Measurements from ENCODE around the gene CSTF1.
A peak's percentile ranks its signal among the peaks of the same experiment; 100 is the strongest.
"Not testable (repeated sequence)": the region's sequence is repeated elsewhere in the genome, so short reads cannot be mapped to it uniquely, and the experiment has no call there.

CSTF1 gene

GRCh38 chr20:56409521-56409920 lies 17.1 kb downstream of the CSTF1 start:
- no peak for DNase-seq (ENCODE audit: low read depth, low spot score)

GRCh38 chr20:56409956-56410355 lies 17.5 kb downstream of the CSTF1 start:
- no peak for DNase-seq (ENCODE audit: low read depth, low spot score)

- DNase-seq (ENCODE audit: low read depth, low spot score), result not testable (repeated sequence)
Observed at GRCh38 chr20:56411287-56411686, 18.8 kb downstream of the CSTF1 start.

GRCh38 chr20:56411759-56412472 lies 19.5 kb downstream of the CSTF1 start, which contains the start of gene CASS4:
Gene CASS4 (plus strand): TSS chr20:56412260. CDS start chr20:56412459, 199 bp downstream.
- no peak for DNase-seq (ENCODE audit: low read depth, low spot score)

GRCh38 chr20:56412473-56412790 lies 20.0 kb downstream of the CSTF1 start:
- DNase-seq (ENCODE audit: low read depth, low spot score), result no peak

GRCh38 chr20:56412949-56413348 lies 20.5 kb downstream of the CSTF1 start:
- DNase-seq (ENCODE audit: low read depth, low spot score), result no peak

- DNase-seq (ENCODE audit: low read depth, low spot score), result peak; percentile 21
Observed at GRCh38 chr20:56414842-56415765, 22.7 kb downstream of the CSTF1 start.

- DNase-seq (ENCODE audit: low read depth, low spot score), result no peak
Observed at GRCh38 chr20:56417402-56417801, 25.0 kb downstream of the CSTF1 start.

- no peak for DNase-seq (ENCODE audit: low read depth, low spot score)
Observed at GRCh38 chr20:56417911-56418310, 25.5 kb downstream of the CSTF1 start.

- no peak for DNase-seq (ENCODE audit: low read depth, low spot score)
Observed at GRCh38 chr20:56418385-56418861, 26.0 kb downstream of the CSTF1 start.

GRCh38 chr20:56420028-56420427 lies 27.6 kb downstream of the CSTF1 start:
- DNase-seq (ENCODE audit: low read depth, low spot score), result no peak

- DNase-seq (ENCODE audit: low read depth, low spot score), result no peak
Observed at GRCh38 chr20:56420940-56421688, 28.7 kb downstream of the CSTF1 start.

GRCh38 chr20:56422076-56422823 lies 29.8 kb downstream of the CSTF1 start:
- DNase-seq (ENCODE audit: low read depth, low spot score), result no peak

- no peak for DNase-seq (ENCODE audit: low read depth, low spot score)
Observed at GRCh38 chr20:56422824-56423189, 30.4 kb downstream of the CSTF1 start.

GRCh38 chr20:56423211-56423610 lies 30.8 kb downstream of the CSTF1 start:
- no peak for DNase-seq (ENCODE audit: low read depth, low spot score)

GRCh38 chr20:56423886-56424285 lies 31.4 kb downstream of the CSTF1 start:
- DNase-seq (ENCODE audit: low read depth, low spot score), result no peak

GRCh38 chr20:56424931-56425330 lies 32.5 kb downstream of the CSTF1 start:
- DNase-seq (ENCODE audit: low read depth, low spot score), result no peak

GRCh38 chr20:56426026-56426425 lies 33.6 kb downstream of the CSTF1 start:
- no peak for DNase-seq (ENCODE audit: low read depth, low spot score)

GRCh38 chr20:56426926-56427325 lies 34.5 kb downstream of the CSTF1 start:
- no peak for DNase-seq (ENCODE audit: low read depth, low spot score)

- DNase-seq (ENCODE audit: low read depth, low spot score), result no peak
Observed at GRCh38 chr20:56427797-56428196, 35.4 kb downstream of the CSTF1 start.

- no peak for DNase-seq (ENCODE audit: low read depth, low spot score)
Observed at GRCh38 chr20:56428410-56428809, 36.0 kb downstream of the CSTF1 start.
